H1 (cell line): ENCODE results near the gene CUX1. TPM values are rescaled to one million over a fixed set of nuclear protein-coding genes. Genes with fewer than 3 reads are reported as not detected.

ENCODE experiments used
- RAD21 ChIP-seq, 2 experiments: IDR thresholded peaks in 1 of 2; conservative IDR thresholded peaks in 1 of 2; 2 replicates each; pipeline ENCODE4 v1.6.1; 2011; ENCODE audit warnings: low read depth in 2 of 2, low read length in 2 of 2, improper control_type of control experiment in 1 of 2, inconsistent platforms in 1 of 2, mild to moderate bottlenecking in 1 of 2, moderate library complexity in 1 of 2
- polyA plus RNA-seq, 7 experiments: library from polyadenylated mRNA; depleted of rRNA in 3 of 7; stranded (reverse) in 5 of 7; unstranded in 2 of 7; fragments of >200 nt in 5 of 7; fragments of 200-250 nt in 2 of 7; gene quantifications; 1 replicate in 5 of 7; 2 replicates in 1 of 7; 4 replicates in 1 of 7; pipeline versions ENCODE4 v1.2.1 to v1.2.3, GENCODE V29; 2011 to 2013; ENCODE audit warnings: missing spikeins in 2 of 7, mixed read lengths in 2 of 7
- total RNA-seq: library from RNA; stranded (reverse); fragmentation: NEBNext Ultra II Directional; extraction: Animal tissue kit (Norgen Biotek cat#: 25700); gene quantifications from 2 replicates; pipeline ENCODE4 v1.2.1, GENCODE V29; 2021

CUX1 gene
- total and polyA plus RNA-seq, 2 of the 8 experiments (the other 6 are each of a cell fraction or from before 2014, with no cell fraction given) = 21.6 to 65.9 TPM

- TF ChIP-seq RAD21 (IDR thresholded peaks at IDR 0.05 in 1 of 2, conservative IDR thresholded peaks at IDR 0.05 in 1 of 2; ENCODE audit: low read depth in 2 of 2, low read length in 2 of 2) = no peak
Measured at GRCh38 chr7:102047167-102047566, 229.7 kb downstream of the CUX1 start (continued).
